B cell (primary cell): ENCODE results near the gene UBA3.

Experiments
- CTCF ChIP-seq: fragments of 200-600 bp; IDR thresholded peaks from one replicate; pipeline ENCODE4 v1.8.0; 2022; ENCODE audit warnings: antibody characterized with exemption, mild to moderate bottlenecking
- EZH2 ChIP-seq: IDR thresholded peaks from 2 replicates; pipeline ENCODE4 v1.6.1; 2012; ENCODE audit warnings: borderline replicate concordance, low read depth, mild to moderate bottlenecking, moderate library complexity, low read length; ENCODE audit not compliant: insufficient read depth, poor library complexity, severe bottlenecking

- no peak for TF ChIP-seq CTCF
- no peak for TF ChIP-seq EZH2
These were observed 49.4 kb upstream of the UBA3 start for GRCh38 chr3:69129531-69129930.
